GM12878 (cell line): ENCODE results near the gene ATP2C2. TPM values are rescaled to one million over a fixed set of nuclear protein-coding genes. Genes with fewer than 3 reads are reported as not detected.

Source experiments
- ATAC-seq: fragments of 200-7000 bp; cut with Tn5 transposase; 3 replicates; pipeline ENCODE4 v1.9.1; 2020; ENCODE audit warnings: mild to moderate bottlenecking, moderate library complexity
- BruUV-seq: library from RNA; stranded (reverse); fragments of 400-500 nt; replicated peaks from 2 replicates; lab custom pipeline; 2021; lab: Mats Ljungman, UMichigan
- CTCF ChIA-PET: fragments of 300-600 bp; sonication (Branson Sonifier 250); formaldehyde crosslinking; extraction: SDS; loops from one replicate; lab custom pipeline; 2021; ENCODE audit warnings: inconsistent platforms; lab: Yijun Ruan, JAX
- POLR2A ChIA-PET: fragments of 350-600 bp; formaldehyde crosslinking; extraction: SDS; loops from one replicate; lab custom pipeline; 2021; ENCODE audit warnings: inconsistent platforms; lab: Charles Lee
- RAD21 ChIA-PET: fragments of 300-600 bp; sonication (Branson Sonifier 250); formaldehyde crosslinking; loops from one replicate; lab custom pipeline; 2023; ENCODE audit warnings: antibody characterized with exemption; ENCODE audit not compliant: unreplicated experiment; lab: Charles Lee
- SMC1A ChIA-PET: fragments of 300-600 bp; sonication (Branson Sonifier 250); formaldehyde crosslinking; loops from one replicate; lab custom pipeline; 2023; ENCODE audit not compliant: unreplicated experiment, uncharacterized antibody; lab: Charles Lee
- DNase-seq: peaks from one replicate; pipeline ENCODE4 v3.0.0-alpha.2; 2011; ENCODE audit warnings: low read depth, low spot score
- FAIRE-seq: peaks from 3 replicates; lab custom pipeline; 2011; peaks lifted over from hg19 to GRCh38; lab: Jason Lieb, UNC
- H2AFZ ChIP-seq: 2 replicates; pipeline ENCODE4 v1.6.0; 2011; ENCODE audit warnings: low read depth, low read length, control low read depth; ENCODE audit not compliant: control insufficient read depth
- H3K27ac ChIP-seq: 2 replicates; pipeline ENCODE4 v1.5.1; 2011; ENCODE audit warnings: control low read depth; ENCODE audit not compliant: control insufficient read depth, insufficient read depth
- H3K27me3 ChIP-seq, 2 experiments: replicated peaks in 1 of 2; 2 replicates each; pipeline versions ENCODE4 v1.6.0 to v1.6.1; 2011; ENCODE audit warnings: low read length in 1 of 2; ENCODE audit not compliant: control insufficient read depth in 2 of 2, insufficient read depth in 2 of 2
- H3K36me3 ChIP-seq, 2 experiments: 2 replicates each; pipeline ENCODE4 v1.5.1; 2011; ENCODE audit warnings: low read length in 1 of 2; ENCODE audit not compliant: control insufficient read depth in 2 of 2, insufficient read depth in 2 of 2
- H3K4me1 ChIP-seq: 2 replicates; pipeline ENCODE4 v1.6.1; 2011; ENCODE audit warnings: mild to moderate bottlenecking, low read length, moderate library complexity, mixed read lengths; ENCODE audit not compliant: control insufficient read depth, insufficient read depth
- H3K4me2 ChIP-seq: 2 replicates; pipeline ENCODE4 v1.6.0; 2011; ENCODE audit warnings: control low read depth; ENCODE audit not compliant: control insufficient read depth, insufficient read depth
- H3K4me3 ChIP-seq: fragments of 200-600 bp; sonication (generic); 2 replicates; pipeline ENCODE4 v1.5.1; 2016
- H3K79me2 ChIP-seq: 2 replicates; pipeline ENCODE4 v1.6.0; 2011; ENCODE audit warnings: low read length; ENCODE audit not compliant: control insufficient read depth, insufficient read depth
- H3K9ac ChIP-seq: 2 replicates; pipeline ENCODE4 v1.8.0; 2011; ENCODE audit warnings: low read length, control low read depth, mixed read lengths; ENCODE audit not compliant: control insufficient read depth, insufficient read depth
- H3K9me3 ChIP-seq: replicated peaks from 3 replicates; pipeline ENCODE4 v1.5.1; 2011; ENCODE audit warnings: mild to moderate bottlenecking, low read length; ENCODE audit not compliant: control insufficient read depth, insufficient read depth
- H4K20me1 ChIP-seq: 2 replicates; pipeline ENCODE4 v1.6.0; 2011; ENCODE audit not compliant: control insufficient read depth, insufficient read depth
- CBX5 ChIP-seq: sonication (generic); IDR thresholded peaks from 2 replicates; pipeline ENCODE4 v1.6.1; 2016; ENCODE audit warnings: low read depth, moderate library complexity, mild to moderate bottlenecking, inconsistent platforms
- HDGF ChIP-seq: fragments of 450-650 bp; IDR thresholded peaks from 2 replicates; pipeline ENCODE4 v1.6.1; 2016; ENCODE audit warnings: antibody characterized with exemption
- MXI1 ChIP-seq: fragments of 150-350 bp; IDR thresholded peaks from 2 replicates; pipeline ENCODE4 v1.6.1; 2011; ENCODE audit warnings: low read depth, mild to moderate bottlenecking, inconsistent platforms, low read length, improper control_type of control experiment
- NR2C2 ChIP-seq: IDR thresholded peaks from 2 replicates; pipeline ENCODE4 v1.6.1; 2011; ENCODE audit warnings: borderline replicate concordance, low read depth; ENCODE audit not compliant: control insufficient read depth, insufficient read length
- POLR2AphosphoS2 ChIP-seq: IDR thresholded peaks from 2 replicates; pipeline ENCODE4 v1.6.1; 2011; ENCODE audit warnings: low read depth, mild to moderate bottlenecking, low read length, improper control_type of control experiment, moderate library complexity
- ZSCAN29 ChIP-seq: fragments of 450-650 bp; IDR thresholded peaks from 2 replicates; pipeline ENCODE4 v1.6.1; 2017; ENCODE audit warnings: mild to moderate bottlenecking, moderate library complexity
- in situ Hi-C: fragments of 300-500 bp; cut with MboI; formaldehyde crosslinking; loops from 9 replicates; pipeline ENCODE4 v1.14.3; 2018; ENCODE audit warnings: mixed read lengths
- intact Hi-C: fragments of 100-400 bp; cut with micrococcal nuclease; formaldehyde crosslinking; loops from one replicate; pipeline ENCODE4 v1.14.2; 2022; ENCODE audit not compliant: unreplicated experiment
- polyA plus RNA-seq, 11 experiments: library from polyadenylated mRNA; depleted of rRNA in 4 of 11; unstranded in 6 of 11; stranded (reverse) in 5 of 11; fragments of >200 nt; fragmentation: Nextera tagmentation in 4 of 11; fragmentation: Illumina TruSeq in 1 of 11; extraction: Ambion mirVana in 4 of 11; extraction: Trizol in 1 of 11; gene quantifications; 1 replicate in 1 of 11; 2 replicates in 10 of 11; pipeline versions ENCODE4 v1.2.1 to v1.2.3, GENCODE V29; 2011 to 2016; ENCODE audit warnings: inconsistent platforms in 2 of 11, missing spikeins in 2 of 11, low read depth in 1 of 11
- total RNA-seq, 4 experiments: library from RNA; depleted of rRNA in 3 of 4; stranded (reverse); fragments of >200 nt in 3 of 4; fragmentation: Illumina TruSeq in 1 of 4; extraction: Trizol in 1 of 4; gene quantifications; 2 replicates each; pipeline versions ENCODE4 v1.2.1 to v1.2.3, GENCODE V29; 2013 to 2021
- TF ChIP-seq, protein P1 (sequence below): fragments of 450-650 bp; IDR thresholded peaks from 2 replicates; pipeline ENCODE4 v1.6.1; 2017; ENCODE audit warnings: mild to moderate bottlenecking, moderate library complexity
- TF ChIP-seq, protein P2 (sequence below): IDR thresholded peaks from 2 replicates; pipeline ENCODE4 v1.6.1; 2012; ENCODE audit warnings: improper control_type of control experiment, low read depth, low read length; ENCODE audit not compliant: insufficient replicate concordance
- TF ChIP-seq, protein P3 (sequence below): IDR thresholded peaks from 2 replicates; pipeline ENCODE4 v1.6.1; 2012; ENCODE audit warnings: low read depth, low read length, improper control_type of control experiment
- TF ChIP-seq, protein P4 (sequence below): fragments of 450-650 bp; conservative IDR thresholded peaks from 2 replicates; pipeline ENCODE4 v1.6.1; 2017; ENCODE audit warnings: mild to moderate bottlenecking, moderate library complexity

ATP2C2 gene
- total and polyA plus RNA-seq, 10 of the 15 experiments (the other 5 are each of a cell fraction or from before 2014, with no cell fraction given) = 0.05 to 0.19 TPM; not detected in 8

DNA sequence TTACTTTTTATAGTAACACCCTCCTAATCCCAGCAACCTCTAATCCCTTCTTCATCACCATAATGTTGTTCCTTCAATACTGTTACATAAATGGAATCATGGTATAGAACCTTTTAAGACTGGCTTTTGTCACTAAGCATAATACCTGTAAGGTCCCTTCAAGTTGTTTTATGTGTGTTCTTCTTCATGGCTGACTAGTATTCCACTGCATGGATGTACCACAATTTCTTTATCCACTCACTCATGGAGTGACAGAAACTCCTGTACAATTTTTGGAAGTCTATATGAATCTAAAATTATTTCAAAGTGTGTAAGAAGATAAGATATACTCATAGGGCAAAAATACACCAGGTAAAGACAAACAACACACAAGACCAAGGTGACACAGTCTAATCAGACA, 99.4 kb downstream of the ATP2C2 start:
- no peaks in the 10 kb centered on the region for H3K4me1 ChIP-seq
- H3K9me3 ChIP-seq = peaks cover 5% of the 10 kb centered on the region; the same call in 1 of the 3 replicates
- no peak overlapping the region for H2AFZ ChIP-seq
- no peaks in the 10 kb centered on the region for H3K79me2 ChIP-seq
- ChIA-PET CTCF (no interaction called here), POLR2A (no interaction called here), RAD21 (no interaction called here), SMC1A (no interaction called here)
- FAIRE-seq (no peak), DNase-seq (no peak), ATAC-seq (no peak)
- BruUV-seq = no TSS peak
- TF ChIP-seq, protein P1, sequence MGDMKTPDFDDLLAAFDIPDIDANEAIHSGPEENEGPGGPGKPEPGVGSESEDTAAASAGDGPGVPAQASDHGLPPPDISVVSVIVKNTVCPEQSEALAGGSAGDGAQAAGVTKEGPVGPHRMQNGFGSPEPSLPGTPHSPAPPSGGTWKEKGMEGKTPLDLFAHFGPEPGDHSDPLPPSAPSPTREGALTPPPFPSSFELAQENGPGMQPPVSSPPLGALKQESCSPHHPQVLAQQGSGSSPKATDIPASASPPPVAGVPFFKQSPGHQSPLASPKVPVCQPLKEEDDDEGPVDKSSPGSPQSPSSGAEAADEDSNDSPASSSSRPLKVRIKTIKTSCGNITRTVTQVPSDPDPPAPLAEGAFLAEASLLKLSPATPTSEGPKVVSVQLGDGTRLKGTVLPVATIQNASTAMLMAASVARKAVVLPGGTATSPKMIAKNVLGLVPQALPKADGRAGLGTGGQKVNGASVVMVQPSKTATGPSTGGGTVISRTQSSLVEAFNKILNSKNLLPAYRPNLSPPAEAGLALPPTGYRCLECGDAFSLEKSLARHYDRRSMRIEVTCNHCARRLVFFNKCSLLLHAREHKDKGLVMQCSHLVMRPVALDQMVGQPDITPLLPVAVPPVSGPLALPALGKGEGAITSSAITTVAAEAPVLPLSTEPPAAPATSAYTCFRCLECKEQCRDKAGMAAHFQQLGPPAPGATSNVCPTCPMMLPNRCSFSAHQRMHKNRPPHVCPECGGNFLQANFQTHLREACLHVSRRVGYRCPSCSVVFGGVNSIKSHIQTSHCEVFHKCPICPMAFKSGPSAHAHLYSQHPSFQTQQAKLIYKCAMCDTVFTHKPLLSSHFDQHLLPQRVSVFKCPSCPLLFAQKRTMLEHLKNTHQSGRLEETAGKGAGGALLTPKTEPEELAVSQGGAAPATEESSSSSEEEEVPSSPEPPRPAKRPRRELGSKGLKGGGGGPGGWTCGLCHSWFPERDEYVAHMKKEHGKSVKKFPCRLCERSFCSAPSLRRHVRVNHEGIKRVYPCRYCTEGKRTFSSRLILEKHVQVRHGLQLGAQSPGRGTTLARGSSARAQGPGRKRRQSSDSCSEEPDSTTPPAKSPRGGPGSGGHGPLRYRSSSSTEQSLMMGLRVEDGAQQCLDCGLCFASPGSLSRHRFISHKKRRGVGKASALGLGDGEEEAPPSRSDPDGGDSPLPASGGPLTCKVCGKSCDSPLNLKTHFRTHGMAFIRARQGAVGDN = no peak
- TF ChIP-seq ZSCAN29 = no peak
- TF ChIP-seq, protein P2, sequence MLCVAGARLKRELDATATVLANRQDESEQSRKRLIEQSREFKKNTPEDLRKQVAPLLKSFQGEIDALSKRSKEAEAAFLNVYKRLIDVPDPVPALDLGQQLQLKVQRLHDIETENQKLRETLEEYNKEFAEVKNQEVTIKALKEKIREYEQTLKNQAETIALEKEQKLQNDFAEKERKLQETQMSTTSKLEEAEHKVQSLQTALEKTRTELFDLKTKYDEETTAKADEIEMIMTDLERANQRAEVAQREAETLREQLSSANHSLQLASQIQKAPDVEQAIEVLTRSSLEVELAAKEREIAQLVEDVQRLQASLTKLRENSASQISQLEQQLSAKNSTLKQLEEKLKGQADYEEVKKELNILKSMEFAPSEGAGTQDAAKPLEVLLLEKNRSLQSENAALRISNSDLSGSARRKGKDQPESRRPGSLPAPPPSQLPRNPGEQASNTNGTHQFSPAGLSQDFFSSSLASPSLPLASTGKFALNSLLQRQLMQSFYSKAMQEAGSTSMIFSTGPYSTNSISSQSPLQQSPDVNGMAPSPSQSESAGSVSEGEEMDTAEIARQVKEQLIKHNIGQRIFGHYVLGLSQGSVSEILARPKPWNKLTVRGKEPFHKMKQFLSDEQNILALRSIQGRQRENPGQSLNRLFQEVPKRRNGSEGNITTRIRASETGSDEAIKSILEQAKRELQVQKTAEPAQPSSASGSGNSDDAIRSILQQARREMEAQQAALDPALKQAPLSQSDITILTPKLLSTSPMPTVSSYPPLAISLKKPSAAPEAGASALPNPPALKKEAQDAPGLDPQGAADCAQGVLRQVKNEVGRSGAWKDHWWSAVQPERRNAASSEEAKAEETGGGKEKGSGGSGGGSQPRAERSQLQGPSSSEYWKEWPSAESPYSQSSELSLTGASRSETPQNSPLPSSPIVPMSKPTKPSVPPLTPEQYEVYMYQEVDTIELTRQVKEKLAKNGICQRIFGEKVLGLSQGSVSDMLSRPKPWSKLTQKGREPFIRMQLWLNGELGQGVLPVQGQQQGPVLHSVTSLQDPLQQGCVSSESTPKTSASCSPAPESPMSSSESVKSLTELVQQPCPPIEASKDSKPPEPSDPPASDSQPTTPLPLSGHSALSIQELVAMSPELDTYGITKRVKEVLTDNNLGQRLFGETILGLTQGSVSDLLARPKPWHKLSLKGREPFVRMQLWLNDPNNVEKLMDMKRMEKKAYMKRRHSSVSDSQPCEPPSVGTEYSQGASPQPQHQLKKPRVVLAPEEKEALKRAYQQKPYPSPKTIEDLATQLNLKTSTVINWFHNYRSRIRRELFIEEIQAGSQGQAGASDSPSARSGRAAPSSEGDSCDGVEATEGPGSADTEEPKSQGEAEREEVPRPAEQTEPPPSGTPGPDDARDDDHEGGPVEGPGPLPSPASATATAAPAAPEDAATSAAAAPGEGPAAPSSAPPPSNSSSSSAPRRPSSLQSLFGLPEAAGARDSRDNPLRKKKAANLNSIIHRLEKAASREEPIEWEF = no peak
- TF ChIP-seq POLR2AphosphoS2 = no peak
- TF ChIP-seq HDGF = no peak
- TF ChIP-seq, protein P3, sequence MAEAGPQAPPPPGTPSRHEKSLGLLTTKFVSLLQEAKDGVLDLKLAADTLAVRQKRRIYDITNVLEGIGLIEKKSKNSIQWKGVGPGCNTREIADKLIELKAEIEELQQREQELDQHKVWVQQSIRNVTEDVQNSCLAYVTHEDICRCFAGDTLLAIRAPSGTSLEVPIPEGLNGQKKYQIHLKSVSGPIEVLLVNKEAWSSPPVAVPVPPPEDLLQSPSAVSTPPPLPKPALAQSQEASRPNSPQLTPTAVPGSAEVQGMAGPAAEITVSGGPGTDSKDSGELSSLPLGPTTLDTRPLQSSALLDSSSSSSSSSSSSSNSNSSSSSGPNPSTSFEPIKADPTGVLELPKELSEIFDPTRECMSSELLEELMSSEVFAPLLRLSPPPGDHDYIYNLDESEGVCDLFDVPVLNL = no peak
- no peak for TF ChIP-seq MXI1
- TF ChIP-seq NR2C2 = no peak
- TF ChIP-seq, protein P4, sequence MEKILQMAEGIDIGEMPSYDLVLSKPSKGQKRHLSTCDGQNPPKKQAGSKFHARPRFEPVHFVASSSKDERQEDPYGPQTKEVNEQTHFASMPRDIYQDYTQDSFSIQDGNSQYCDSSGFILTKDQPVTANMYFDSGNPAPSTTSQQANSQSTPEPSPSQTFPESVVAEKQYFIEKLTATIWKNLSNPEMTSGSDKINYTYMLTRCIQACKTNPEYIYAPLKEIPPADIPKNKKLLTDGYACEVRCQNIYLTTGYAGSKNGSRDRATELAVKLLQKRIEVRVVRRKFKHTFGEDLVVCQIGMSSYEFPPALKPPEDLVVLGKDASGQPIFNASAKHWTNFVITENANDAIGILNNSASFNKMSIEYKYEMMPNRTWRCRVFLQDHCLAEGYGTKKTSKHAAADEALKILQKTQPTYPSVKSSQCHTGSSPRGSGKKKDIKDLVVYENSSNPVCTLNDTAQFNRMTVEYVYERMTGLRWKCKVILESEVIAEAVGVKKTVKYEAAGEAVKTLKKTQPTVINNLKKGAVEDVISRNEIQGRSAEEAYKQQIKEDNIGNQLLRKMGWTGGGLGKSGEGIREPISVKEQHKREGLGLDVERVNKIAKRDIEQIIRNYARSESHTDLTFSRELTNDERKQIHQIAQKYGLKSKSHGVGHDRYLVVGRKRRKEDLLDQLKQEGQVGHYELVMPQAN = no peak
- no peak for TF ChIP-seq CBX5
- in situ Hi-C loops = no loop called here
- no peaks in the 10 kb centered on the region for H3K27me3 ChIP-seq
- intact Hi-C loops = no loop called here
- H3K36me3 ChIP-seq = no peaks in the 10 kb centered on the region
- no peak overlapping the region for H3K4me3 ChIP-seq
- H3K27ac ChIP-seq = no peak overlapping the region
- no peak overlapping the region for H3K4me2 ChIP-seq
- no peak overlapping the region for H3K9ac ChIP-seq
- no peaks in the 10 kb centered on the region for H4K20me1 ChIP-seq
